ENCODE results near the gene EVA1A.

Gene EVA1A, protein sequence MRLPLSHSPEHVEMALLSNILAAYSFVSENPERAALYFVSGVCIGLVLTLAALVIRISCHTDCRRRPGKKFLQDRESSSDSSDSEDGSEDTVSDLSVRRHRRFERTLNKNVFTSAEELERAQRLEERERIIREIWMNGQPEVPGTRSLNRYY

DNA sequence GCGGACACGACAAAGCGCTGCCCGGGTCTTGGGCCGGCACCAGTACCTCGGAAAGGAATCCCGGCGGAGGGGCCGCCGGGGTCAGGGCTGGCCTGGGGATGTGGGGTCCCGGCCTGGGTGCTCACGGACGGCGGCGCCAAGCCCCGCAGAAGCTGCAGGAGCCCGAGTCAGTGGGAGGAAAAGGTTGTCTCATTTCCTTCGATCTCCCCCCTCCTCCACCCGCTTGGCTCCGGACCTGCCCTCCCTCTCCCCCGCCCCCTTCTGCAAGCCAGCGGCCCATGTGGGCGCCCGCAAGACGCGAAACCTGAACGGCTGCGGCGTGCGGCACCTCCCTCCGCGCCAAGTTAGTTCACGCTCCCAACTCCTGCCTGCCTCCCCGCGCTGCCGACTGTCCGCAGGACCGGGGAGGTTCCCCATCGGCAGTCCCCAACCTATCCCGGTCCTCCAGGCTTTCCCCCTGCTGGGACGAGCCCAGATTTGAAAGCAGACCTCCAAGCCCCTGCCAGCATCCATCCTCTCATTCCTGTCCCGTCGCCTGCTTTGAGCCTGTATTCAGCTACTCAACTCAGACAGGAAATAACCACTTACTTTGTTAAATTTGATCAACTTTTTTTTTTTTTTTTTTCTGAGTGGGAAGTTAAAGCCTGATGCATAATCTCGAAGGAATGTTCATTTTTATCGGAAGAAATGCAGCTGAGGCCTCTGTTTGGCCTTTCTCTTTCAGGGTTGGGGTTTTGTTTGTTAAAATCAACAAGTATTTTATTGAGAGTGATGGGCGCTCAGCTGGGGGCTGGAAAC, at the start of gene EVA1A:
TSS of gene EVA1A (minus strand) at position 172 of the 798 bp plus-strand sequence. CDS start 42,799 bp downstream, outside the sequence.
- DNase-seq = peak; percentile 88

DNA sequence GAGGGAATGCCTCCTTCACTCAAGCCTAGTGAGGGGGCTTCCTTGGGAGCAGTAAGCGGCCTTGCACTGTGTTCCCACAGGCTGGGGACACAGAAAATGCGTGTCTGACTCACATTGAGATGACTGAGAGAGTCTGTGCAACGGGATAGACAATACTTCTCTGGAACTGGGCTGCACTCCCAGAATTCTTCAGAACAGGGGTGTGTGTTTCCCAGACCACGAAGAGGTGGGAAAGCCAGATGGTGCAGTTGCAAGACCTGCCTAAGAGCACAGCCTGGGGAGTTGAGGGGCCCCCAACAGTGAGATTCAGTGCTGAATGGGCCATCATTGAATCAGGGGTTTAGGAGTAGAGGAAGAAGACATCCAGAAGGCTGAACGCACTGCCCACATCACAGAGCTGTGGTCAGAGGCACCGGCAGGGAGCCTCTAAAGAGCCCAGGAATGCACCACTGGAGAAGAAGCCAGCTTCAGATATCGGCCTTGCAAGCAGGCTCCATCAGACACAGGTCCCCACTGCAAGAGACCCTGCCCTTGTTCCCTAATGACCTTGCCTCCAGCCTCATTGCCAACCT, 49.3 kb upstream of the EVA1A start:
- no peak for DNase-seq

DNA sequence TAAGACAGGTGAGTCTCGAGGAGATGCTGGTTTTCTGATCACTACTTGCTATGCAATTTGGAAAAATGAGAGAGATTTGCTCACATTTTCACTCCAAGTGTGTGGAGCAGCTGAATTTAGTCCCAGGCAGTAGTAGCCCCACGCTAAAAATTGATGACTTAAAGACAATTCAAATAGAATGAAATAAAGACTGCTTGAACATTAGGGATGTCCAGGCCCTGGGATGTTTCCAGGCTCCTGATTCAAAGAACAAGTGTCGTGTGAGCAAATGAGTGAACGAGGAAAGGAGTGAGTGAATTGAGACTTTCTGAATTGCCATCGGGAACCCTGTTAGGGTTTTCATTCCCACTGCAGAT, 48.6 kb upstream of the EVA1A start:
- DNase-seq = no peak

DNA sequence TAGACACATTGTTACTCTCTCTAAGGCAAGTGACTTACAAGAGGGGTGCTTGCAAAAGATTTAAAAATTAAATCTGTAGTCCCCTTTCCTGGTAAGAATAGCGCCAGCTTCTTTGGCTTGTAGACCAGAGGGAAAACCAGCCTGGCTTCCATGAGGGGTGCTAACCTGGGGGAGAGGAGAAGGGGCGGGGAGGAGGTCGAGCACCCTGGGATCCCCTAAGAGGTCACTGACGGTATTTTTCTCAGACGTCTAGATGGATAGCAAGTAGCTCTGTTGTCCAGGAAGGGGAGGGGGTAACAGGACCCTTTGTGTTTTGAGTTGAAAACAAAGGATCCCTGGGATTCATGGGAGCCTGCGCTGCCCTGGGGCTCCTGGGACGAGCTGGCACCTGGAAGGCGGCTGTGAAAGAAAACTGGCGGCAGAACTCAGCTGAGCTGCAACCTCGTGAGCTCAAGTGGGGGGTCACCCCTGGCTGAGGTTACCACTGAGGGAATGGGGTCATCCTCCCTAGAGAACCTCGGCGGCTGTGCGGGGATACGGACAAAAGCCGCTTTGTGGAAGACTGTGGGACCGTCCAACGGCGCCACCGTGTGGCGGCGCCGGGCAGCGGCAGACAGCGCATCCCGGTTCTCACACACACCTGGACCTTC, 48.1 kb upstream of the EVA1A start:
- DNase-seq = peak; percentile 62

DNA sequence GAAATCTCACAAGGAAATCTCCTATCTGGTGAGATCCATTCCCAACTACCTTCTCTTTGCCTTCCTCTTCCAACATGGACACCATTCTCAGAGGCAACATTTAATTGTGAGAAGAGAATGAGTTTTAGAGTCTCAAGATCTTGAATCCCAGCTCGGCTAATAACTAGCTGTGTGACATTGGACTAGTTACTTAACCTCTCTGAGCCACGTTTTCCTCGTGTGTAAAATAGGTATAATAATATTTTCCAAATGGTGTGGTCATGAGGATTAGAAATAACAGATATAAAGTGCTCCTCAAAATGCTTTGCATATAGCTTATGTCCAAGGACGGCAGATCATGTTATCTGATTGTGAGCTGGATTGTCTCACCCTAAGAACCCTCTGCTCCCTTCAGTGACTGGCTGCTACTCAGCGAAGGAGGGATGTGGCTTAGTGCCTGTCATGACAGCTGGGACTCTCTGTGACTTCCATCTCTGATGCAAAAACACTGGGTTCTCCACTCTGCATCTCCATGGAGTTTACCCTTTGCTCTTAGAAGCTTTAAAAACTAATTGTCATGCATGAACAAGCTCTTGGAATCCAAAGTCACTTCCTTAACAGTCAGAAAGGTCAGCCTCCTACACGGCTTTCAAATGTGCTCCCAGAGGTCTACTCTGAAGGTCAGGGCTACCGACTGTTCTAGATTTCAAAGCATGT, 47.4 kb upstream of the EVA1A start:
- no peak for DNase-seq

DNA sequence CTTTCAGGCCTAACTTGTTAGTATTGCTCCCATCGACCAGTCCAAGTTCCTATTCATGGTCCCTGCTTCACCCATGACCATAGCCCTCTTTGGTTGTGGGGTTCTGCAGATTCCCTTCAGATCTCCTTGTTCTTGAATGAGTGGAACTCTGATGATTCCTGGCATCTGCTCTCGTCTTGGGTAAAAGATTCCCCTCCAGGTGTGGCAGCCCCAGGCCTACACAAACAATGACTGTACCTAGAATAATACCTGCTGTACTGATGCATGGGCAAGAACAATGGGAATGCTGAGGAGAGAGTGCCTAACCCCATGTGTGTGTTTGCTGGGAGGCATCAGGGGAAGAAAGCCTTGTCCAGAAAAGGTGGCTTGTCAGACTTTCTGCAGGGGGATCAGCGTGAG, 46.7 kb upstream of the EVA1A start:
- no peak for DNase-seq

DNA sequence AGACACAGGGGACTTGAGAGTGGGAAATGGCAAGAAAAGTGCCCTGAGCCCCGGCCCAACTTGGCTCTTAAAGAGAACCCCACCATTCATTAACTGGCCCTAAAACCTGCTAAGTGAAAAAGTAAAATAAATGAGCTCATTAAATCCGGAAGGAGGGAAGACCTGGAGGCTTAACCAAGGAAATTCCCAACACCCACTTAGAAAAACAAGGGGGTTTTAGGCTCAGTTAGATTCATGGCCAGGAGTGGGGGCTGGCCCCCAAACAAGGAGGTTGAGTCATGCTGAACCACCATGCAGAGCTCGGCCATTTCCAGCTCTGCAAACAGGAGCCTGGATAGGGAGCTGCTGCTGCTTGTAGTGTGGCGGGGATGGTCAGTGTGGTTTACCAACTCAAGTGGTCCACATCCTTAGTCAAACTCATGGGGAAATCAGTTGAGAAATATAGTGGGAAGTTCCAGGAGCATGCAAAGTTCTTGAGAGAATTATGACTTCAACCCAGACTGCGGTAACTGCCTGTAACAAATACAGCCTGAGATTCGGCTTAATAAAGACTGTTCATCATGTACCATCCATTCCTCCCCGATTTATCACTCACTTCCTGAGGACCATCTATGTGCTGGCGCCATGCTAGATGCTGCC, 46.1 kb upstream of the EVA1A start:
- DNase-seq = no peak

DNA sequence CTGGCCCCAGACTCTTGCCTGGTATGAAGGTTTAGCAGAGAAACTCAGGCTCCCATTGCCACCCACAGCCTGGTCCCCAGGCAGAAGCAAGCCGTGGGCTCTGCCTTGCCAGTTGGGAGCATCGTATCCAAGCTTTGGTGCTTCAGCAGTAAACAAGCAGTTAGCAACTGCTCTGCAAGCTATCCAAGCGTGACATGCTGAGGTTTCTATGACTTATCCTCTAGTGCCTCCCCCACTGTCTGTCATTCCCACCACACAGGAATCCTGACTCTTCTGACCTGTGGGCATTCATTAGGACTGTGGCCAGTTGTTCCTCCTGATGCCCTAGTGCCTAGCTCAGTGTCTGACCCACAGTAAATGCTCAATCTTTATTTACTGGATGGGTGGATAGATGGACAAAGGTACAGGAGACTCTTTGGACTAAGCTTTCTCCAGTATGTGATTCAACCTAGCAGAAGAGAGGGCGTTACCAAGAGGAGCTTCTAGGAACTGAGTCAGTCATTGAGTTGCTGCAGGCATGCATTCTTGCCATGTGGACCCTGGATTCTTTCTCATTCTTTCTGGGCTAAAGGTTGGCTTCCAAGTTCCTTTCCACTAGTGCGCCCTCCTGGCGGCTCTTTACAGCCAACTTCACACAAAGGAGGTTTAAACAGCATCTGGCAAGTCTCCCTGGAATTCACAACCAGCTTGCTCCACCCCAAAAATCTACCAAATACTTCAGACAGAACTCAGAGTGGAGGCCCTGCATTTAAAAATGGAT, 45.2 kb upstream of the EVA1A start:
- DNase-seq = no peak

DNA sequence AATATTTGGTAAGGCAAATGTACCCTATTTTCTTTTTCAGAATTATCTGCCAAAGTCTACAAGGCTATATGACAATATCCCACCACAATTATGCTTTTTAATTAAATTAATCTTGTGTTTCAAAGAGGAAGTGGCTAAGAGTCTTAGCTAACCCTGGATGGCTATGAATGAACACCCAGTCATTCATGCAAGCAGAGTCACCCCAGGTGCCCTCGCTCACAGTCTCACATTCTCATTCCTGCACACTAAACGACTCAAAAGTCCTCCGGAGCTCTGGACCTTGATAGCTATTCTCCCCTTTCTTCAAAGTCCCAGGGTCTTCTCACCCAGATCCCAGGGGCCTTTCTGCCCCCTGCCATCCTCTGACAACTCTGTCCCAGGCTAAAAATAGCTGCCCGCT, 43.7 kb upstream of the EVA1A start:
- no peak for DNase-seq

DNA sequence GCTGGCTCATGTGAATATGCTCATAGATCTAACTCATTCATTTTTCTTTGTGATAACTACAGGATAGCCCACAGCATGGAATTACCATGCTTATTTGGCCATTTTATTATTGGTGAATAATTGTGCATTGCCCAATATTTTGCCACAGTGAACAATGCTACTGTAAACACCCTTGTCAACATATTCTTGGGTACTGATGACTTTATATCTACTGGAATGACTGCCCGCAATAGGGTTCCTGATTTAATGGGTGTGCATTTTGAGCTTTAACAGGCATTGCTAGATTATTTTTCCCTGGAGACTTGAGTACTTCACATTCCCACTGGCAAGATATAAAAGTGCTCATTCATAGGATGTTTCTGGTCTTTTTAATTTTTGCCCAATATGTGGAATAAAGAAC, 42.7 kb upstream of the EVA1A start:
- DNase-seq = no peak

DNA sequence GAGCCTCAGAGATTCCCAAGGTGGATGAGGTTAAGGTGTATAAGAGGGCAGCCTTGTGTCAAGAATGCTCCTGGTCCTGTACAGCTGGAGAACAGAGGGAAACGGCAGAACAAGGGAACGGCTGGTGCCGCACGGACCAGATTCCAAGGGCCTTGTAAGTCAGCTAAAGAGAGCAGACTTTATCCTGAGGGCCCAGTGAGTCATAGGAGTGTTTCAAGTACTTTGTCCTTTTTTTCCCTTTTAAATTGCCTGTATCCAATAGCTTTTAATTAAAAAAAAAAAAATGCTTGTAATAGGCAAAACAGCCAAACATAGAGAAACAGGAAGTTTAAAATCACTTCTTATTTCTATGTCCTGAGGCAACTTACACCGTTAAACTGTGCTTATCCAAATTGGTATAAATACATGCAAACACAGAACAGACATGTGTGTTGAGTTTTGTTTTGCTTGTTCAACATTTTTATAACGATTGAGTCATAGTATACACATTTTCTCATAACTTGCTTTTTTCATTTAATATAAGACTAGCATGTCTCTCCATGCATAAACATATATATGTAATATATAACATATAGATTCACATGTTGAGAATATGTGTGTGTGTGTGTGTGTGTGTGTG, 42.1 kb upstream of the EVA1A start:
- DNase-seq = no peak

DNA sequence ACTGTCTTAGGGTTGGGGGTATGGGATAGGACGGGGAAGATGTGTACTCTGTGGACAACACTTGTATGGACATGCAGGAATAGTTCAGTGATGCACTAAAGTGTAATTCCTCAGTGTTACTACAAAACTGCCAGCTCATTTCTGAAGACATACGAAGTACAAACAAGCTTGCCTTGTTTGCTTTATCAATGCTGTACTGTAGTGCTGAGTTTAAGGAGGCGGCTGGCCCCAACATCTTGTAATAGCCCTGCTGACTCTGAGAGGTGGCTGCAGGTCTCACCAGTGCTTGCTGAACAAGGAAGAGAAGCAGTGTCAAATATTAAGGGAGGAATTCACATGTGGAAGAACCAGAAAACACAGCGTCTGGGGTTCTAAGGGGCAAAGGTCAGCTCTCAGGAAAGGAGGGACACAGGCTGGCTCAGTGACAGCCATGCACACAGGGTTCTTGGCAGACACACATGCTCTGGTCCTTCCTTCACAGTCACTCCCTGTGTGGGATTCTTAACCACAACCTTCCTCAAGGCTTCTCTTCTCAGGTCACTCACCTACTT, 39.8 kb upstream of the EVA1A start:
- no peak for DNase-seq

DNA sequence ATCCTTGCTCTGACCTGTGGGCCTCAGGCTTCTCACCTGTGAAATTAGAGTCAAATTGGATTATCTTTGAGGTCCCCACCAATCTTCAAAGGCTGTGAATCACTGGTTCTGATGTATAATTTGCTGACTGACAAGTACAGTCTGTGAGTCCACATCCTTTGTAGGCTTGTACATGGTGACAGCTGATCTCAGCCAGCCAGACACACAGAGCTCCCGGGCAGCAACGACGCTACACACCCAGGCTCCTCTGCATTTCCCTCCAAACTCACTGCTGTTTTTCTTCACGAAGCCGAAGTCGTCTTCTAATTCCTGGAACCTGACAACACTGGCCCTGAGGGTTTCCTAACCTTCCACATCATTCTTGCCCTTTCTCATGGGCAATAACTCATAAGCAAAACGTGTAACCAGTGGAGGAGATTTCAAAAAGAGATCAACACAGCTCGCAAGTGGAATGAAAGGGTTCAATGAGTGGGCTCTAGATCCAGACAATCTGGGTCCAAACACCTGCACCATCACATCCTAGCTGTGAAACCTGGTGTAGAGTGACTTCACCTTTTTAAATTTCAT, 37.9 kb upstream of the EVA1A start:
- no peak for DNase-seq

DNA sequence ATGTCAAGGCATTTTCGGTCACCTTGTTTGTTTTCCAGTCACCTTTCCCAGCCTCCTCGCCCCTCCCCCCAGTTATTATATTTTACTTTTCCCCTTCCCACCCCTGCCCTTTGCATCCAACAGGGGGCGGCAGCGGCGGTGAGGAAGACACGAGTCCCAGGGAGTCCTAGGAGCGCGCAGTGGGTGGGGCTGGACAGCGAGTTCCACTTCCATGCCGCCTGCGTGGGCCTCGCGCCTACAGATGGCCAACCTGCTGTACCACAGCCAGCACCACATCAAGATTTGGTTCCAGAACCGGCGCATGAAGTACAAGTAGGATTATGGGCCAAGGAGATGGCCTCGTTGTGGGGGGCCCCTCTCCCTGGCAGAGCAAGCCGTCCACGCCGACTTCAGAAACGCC, 37.2 kb upstream of the EVA1A start:
- no peak for DNase-seq

DNA sequence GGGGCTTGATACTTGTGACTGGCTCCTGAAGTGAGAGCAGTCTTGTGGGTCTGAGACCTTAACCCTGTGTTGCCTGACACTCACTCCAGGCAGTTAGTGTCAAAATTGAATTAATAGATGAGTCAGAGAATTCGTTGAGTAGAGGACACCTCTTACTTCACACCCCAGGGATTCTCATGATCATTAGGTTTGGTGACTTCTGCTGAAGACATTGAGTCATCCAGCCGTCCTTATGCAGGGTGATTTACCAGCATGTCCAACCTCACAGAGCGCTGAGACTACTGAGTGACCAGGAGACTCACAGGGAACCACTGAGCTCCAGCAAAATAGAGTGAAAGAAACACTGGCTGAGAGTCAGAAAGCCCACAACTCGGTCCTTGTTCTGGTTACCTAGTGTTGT, 36.0 kb upstream of the EVA1A start:
- no peak for DNase-seq

DNA sequence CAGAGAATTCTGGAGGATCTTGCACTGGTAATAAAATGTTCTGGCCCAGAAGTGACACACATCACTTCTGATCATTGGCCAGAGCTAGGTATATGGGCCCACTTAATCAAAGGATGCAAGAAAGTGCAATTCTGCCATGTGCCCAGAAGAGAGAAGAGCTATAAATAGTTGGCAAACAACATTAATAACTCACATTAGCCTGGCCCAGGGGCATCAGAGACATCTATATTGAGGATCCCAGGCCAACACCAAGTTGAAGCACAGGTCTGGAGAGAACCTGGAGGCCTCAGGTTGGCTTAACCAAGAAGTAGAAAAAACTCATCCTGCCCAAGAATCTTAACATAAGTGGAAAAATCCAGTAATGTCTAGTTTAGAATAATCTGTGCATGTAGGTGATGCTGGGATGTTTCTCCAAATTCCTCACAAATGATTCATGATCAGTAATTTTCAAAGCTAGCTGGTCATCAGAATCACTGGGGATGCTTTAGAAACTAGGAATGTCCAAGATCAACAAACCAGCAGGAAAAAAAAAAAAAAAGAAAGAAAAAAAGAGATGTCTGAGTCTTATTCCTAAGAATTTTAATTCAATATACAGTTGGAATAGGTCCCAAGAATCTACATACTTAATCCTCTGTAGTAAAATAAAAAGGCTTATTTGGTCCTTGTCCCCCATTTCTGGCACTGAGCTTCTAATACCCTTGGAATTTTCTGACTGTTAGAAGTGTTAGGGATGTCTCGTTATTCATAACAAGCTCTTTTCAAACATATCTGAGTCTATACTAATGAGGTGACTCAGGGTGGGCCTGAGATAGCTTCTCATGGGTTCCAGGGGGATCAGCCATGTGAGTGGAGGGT, 35.0 kb upstream of the EVA1A start:
- no peak for DNase-seq

DNA sequence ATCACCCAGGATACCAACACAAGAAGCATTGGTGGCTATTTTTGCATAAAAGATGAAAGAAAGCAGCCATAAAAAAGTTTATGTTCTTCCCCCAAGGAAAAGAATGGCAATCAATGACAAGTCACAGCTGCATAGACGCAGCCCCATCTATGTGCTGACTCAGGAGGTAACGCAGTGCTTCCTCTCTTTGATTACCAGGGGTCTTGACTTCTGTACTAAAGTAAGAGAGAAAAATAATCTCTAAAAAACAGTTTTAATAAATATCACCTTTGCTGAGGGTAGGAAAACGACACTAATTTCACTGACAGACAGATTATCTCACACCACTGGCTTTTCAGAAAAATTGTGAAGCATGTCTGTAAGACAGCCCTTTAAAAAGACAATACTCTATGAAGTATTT, 33.9 kb upstream of the EVA1A start:
- no peak for DNase-seq

DNA sequence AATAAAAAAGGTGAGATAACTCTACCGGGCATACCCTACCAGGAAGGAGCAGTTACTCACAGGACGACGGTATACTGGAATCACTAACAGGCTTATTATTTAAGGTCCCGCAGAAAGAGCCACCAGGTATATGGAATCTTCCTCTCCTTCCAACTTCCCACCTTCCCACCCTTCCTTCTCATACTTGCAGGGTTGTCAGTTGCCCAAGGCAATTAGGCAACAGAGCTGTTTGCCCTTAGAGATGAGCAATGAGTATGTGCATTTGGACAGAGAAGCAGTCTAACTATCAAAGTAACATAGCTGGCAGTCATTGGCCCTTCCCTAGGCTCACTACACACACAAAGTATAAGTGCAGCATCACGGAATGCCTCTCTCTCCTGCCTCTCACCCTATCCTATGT, 32.1 kb upstream of the EVA1A start:
- no peak for DNase-seq

DNA sequence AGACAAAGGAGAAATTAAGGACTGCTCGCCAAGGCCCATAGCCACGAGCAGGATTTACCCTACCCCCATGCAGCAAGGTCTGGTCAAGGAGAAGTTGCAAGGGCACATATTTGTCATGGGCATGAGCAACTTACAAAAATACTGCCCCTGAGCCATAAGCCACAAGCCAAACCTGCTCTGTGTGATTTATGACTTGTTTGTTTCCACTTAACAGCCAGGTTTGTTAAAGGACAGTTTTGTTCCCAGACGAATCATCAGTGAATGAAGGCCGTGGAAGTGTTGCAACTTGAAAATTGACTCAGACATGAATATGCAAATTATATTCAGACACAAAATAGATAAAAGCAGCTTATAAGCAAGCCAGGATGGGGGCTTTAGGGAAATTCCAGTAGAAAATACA, 31.3 kb upstream of the EVA1A start:
- no peak for DNase-seq

All from right hindlimb (tissue), 1 donor.